ENCODE results near the gene FHOD3.

Gene FHOD3

DNA sequence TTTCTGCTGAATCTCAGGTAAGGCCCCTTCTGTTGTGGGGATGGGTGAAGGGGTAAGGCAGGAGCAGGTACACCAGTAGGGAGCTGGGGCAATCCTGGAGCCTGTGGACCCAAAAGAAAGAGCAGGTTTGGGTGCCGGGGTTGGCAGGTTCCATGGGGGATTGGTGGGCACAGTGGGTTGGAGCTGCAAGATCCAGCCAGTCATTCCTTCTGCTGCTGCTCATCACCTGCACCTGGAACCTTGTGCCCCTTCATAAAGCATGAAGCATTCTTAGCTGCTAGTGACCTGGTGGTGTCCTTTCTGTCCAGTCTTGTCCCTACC is 24.9 kb downstream of the FHOD3 start:
- TF ChIP-seq GATA2 (IDR thresholded peaks at IDR 0.05; ENCODE audit: low read depth, low read length) (no peak), GATA3 (IDR thresholded peaks at IDR 0.05; ENCODE audit: low read depth, low read length) (no peak)

DNA sequence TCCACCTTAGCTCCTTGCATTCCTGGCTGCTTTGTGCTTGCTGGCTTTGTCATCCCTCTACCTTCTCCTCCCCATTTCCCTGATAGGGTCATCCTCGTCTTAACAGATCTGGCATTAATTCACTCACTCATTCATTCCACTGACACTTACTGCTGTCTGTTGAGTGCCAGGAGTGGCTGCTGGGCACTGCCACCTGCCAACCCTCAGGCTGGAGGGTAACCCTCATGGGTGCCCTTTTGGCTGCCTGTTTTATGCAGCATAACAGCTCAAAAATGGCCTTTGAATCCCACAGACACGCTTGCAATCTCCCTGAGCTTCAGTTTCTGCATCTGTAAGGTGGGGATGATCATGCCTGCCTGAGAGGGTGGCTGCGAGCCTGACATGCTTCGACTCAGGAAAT is 25.2 kb downstream of the FHOD3 start:
- TF ChIP-seq GATA3 (IDR thresholded peaks at IDR 0.05; ENCODE audit: low read depth, low read length) (no peak), GATA2 (IDR thresholded peaks at IDR 0.05; ENCODE audit: low read depth, low read length) (no peak)

DNA sequence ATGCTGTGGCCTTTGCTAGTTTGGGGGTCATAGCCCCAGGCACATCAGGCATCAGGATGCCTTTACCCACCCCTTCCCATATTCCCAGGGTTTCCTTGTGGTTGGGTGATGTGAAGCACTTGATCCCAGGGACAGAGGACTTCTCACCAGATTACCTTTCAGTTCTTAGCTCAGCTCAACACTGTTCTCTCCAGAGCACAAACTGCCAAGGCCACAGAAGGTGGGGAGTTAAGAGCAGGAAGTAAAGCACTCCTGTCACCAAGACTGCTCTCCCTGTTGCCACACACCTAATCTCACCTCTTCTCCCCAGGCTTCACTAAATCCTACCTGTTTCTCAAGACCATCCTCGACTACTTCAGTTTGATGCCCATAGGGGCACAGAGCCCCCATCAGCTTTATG is 25.9 kb downstream of the FHOD3 start:
- no peak for TF ChIP-seq GATA3 (IDR thresholded peaks at IDR 0.05; ENCODE audit: low read depth, low read length)
- TF ChIP-seq GATA2 (IDR thresholded peaks at IDR 0.05; ENCODE audit: low read depth, low read length), result no peak

DNA sequence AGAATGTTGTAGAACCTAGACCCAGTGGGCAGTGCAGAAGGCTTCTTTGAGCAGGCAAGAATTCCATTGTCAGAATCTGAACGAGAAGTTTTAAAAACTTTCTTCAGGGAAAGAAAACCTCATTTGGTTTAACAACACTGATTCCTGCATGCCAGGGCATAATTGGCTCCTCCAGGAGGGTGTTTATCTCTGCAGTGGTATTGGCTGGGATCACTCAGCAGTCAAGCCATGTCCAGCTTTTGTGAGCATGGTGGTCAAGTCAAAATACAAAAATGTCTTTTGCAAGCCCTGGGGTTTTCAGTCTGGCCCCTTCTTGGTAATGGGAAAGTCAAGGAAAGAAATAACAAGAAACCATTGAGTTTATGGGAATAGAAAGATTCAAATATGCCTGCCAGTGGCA is 28.3 kb downstream of the FHOD3 start:
- TF ChIP-seq GATA2 (IDR thresholded peaks at IDR 0.05; ENCODE audit: low read depth, low read length) (no peak), GATA3 (IDR thresholded peaks at IDR 0.05; ENCODE audit: low read depth, low read length) (no peak)

DNA sequence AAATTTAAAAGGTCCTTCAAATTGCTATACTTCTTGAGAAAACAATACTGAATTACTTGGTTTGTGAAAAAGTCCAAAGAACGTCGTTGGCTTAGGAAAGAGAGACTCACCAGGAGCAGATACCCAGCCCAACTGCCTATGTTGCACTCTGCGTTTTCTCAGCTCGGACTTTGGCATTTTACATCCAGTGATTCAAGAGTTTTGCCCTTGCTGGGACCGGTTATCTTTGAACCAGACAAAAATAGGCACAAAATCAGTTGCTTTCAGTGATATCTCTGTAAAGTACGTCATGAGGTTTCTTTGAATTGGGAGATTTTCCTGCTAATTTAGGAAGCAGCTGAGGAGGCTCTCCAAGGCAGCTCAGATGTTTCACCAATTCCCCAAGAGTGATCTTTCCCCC is 29.3 kb downstream of the FHOD3 start:
- TF ChIP-seq GATA2 (IDR thresholded peaks at IDR 0.05; ENCODE audit: low read depth, low read length), result no peak
- TF ChIP-seq GATA3 (IDR thresholded peaks at IDR 0.05; ENCODE audit: low read depth, low read length), result no peak

DNA sequence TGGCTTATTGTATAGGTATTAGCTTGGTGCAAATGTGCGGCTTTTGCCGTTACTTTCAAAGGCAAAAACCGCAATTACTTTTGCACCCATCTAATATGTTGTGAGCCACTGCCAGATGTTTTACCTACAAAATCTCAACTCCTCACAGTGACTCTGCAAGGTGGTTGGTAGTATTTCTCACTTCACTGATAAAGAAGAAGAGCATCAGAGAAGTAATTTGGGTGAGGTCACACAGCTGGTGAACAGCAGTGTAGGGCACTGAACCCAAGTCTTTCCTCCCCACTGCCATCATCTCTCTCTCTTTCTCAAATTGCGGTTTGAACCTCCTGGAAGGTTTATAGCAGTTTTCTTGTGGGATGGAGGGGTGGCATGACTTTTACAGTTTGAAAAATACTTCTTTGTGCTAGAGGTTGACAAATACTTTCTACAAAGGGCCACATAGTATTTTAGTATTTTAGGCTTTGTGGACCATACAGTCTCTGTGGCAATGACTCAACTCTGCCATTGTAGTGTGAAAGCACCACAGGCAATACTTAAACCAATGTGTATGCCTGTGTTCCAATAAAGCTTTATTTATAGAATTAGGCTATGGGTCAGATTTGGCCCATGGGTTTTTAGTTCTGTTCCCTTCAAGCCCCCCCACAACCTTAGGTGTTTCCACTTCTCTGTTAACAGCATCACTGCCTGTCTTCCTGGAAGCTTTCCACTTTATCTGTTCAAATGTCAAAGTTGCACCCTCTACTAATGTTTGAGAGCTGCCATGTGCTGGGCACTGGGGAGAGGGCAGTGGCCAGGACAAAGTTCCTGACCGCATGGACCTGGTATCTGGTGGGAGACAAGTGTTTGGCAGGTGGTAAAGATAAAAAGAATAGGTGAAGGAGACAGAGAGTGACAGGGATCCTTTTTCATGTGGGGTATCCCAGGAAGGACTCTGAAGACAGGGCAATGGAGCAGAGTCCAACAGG is 30.1 kb downstream of the FHOD3 start:
- TF ChIP-seq GATA2 (IDR thresholded peaks at IDR 0.05; ENCODE audit: low read depth, low read length) (no peak), GATA3 (IDR thresholded peaks at IDR 0.05; ENCODE audit: low read depth, low read length) (no peak)

DNA sequence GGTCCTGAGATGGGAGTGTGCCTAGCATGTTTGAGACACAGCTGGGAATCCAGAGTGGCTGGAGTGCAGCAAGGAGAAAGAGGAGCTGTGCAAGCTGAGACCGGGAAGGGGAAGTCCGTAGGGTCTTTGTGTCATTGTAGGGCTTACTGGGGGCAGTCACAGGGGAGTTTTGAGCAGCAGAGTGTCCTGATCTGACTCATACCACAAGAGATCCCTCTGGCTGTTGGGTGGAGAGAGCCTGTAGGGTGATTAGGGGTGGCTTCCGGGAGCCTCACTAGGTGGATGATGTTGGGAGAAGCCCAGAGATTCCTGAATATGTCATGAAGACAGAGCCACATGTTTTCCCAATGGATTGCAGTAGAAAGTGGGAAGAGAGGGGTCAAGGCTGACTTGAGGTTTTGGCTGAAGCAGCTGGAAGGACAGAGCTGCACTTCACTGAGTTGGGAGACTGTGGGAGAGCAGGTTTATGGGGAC is 30.9 kb downstream of the FHOD3 start:
- TF ChIP-seq GATA3 (IDR thresholded peaks at IDR 0.05; ENCODE audit: low read depth, low read length), result no peak

DNA sequence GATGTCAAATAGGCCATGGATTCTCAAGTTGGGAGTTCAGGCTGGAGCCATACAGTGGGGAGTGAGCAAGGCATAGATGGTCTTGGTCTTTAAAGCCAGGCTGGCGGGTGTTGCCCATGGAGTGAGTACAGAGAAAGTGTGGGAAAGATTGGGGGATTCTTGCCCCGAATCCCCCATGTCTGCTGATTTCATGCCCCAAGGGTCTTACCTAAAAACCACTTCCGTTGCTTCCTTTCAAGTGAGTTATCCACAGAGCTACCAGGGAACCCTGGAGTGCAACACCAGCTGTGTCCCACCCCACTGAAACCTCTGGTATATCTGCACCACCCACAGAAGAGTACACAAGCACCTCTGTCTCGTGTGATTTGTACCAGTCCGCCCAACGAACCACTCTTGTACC is 31.4 kb downstream of the FHOD3 start:
- TF ChIP-seq GATA3 (IDR thresholded peaks at IDR 0.05; ENCODE audit: low read depth, low read length) (no peak), GATA2 (IDR thresholded peaks at IDR 0.05; ENCODE audit: low read depth, low read length) (no peak)

DNA sequence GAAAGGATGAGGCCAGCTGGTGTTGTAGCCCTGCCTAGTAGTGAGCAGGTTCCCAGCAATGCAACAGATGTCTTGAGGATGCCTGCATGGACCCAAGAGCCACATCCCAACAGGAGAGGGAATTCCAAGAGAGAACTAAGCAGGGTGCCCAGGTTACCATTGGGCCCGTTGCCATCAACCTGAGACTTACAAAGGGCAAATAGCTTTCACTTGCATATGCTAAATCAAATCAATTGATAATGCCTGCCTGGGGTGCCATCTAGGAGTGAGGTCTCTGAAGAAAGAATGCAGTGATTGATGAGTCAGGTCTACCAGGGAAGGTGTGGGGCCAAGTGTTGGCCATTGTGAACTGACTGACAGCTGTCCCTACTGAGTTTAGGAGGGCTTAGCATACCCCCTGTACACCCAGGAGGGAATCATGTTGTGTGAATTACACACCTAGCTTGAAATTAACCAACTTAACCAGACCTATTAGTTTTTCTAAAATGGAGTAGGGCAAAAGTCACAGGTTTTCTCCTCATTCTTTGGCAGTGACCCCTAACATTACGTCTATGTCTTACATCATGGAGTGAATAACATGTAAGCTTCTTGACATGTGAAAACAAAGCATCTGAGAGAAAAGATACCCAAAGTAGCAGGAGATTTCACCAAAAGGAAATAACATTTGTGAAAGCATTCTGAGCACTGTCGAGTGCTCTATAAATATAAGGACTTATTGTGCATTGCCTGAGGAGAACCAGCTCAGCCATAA is 32.3 kb downstream of the FHOD3 start:
- TF ChIP-seq GATA3 (IDR thresholded peaks at IDR 0.05; ENCODE audit: low read depth, low read length), result no peak
- no peak for TF ChIP-seq GATA2 (IDR thresholded peaks at IDR 0.05; ENCODE audit: low read depth, low read length)

DNA sequence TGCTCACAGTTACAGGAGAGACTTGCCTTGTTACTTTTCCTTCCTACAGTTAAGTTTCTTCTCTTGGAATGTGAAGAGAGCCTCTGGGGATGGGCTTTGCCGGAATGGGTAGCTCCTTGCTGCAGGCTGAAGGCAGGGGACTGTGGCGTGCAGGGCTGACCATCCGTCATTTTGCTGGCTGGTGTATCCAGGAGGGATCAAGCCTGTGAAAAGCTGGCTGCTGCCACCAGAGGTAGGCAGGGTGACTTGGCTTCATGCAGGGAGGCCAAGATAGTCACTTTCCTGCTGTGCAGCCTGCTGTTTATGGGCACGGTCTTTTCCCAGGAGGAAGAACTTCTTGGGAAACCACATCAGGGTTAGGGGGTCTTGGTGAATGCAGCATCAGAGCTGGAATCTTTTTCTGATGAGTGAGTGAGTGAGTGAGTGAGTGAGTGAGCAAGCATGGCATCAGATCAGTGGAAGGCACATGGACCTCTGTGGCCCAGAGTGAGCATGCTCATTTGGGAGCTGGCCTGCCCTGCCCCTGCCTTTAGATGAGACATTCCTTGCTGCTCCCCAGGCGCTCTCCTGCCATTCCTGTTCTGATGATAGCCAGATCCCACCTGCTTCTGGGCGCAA is 33.0 kb downstream of the FHOD3 start:
- TF ChIP-seq GATA2 (IDR thresholded peaks at IDR 0.05; ENCODE audit: low read depth, low read length) (no peak), GATA3 (IDR thresholded peaks at IDR 0.05; ENCODE audit: low read depth, low read length) (no peak)

DNA sequence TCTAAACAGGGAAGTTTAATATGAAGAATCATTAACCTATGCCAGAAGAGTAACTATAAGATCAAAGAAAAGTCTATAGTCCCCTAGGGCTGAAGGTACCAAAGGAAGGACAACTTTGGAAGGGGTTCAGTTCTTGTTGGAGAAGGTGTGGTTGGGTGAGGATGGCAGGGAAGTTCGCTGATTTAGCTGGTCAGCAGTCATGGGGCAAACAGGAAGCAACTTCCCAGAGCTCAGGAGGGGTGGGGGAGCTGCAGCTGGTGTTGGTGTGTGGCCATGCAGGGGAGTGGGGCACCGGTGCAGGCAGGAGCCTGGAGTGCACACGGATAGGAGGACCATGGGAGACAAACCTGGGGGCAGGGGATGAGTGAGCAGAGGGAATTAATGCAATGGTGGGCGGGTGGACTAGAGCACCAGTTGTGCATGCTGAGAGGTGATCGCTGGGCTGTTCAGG is 34.0 kb downstream of the FHOD3 start:
- TF ChIP-seq GATA2 (IDR thresholded peaks at IDR 0.05; ENCODE audit: low read depth, low read length) (no peak), GATA3 (IDR thresholded peaks at IDR 0.05; ENCODE audit: low read depth, low read length) (no peak)

DNA sequence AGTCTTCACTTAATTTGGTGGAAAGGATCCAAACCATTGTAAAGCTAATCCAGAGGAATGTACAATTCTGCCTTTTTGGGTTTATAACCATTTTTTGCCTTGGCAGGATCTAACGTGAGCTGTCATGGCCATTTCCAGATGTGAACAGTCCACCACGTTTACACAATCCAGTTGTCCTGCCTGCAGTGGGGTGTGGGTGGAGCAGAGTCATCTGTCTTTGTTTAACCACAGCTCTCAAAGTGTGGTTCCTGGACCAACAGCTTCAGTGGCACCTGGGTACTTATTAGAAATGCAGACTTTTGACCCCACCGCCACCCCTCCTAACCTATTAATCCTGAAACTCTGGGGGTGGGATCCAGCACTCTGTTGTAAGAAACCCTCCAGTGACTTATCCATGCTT is 35.9 kb downstream of the FHOD3 start:
- TF ChIP-seq GATA3 (IDR thresholded peaks at IDR 0.05; ENCODE audit: low read depth, low read length) (no peak), GATA2 (IDR thresholded peaks at IDR 0.05; ENCODE audit: low read depth, low read length) (no peak)

DNA sequence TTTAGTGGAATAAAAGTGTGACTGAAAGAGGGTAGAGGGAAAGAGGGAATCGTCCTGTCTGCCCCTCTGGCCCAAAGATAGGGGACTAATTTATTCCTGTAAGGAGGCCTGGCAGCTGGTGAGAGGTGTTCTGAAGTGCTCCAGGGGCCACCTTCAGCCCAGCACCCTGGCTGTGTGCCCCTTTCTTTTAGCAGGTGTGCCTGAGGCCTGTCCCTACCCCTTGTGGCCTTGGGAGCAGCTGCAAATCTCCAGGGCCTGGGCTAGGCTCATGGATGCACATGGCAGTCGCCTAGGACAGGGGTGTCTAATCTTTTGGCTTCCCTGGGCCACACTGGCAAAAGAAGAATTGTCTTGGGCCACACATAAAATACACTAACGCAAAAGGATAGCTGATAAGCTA is 37.3 kb downstream of the FHOD3 start:
- TF ChIP-seq GATA3 (IDR thresholded peaks at IDR 0.05; ENCODE audit: low read depth, low read length), result no peak

DNA sequence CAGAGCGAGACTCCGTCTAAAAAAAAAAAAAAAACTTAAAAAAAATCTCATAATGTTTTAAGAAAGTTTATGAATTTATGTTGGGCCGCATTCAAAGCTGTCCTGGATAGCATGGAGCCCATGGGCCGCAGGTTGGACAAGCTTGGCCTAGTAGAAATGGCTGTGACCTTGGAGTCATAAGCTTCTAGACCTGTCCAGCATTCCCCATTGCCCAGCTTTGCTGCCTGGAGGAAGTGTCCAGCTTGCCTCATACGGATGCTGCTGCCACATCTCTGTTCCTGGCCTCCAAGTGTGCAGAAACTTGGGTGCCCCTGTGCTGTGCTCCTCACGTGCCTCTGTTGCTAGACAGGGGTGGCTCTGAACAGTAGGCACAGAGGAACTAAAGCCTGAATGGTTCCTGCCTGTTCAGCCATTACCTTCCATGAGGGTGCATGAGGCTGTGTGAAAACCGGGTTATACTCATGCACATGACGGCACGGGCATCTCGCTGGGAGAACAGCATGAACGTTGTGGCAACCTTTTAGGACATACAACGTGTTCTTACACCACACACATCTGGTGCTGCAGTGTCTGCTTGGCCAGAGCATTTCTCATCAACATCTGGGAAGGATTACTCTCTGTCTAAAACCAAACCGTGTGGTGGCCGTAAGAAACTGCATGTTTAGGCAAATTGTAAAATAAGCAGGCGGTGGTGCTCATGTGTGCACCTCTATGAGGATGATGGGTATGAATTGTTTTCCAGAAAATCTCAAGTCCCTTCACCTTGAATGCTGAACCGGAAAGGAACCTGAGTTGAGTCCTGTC is 38.2 kb downstream of the FHOD3 start:
- no peak for TF ChIP-seq GATA3 (IDR thresholded peaks at IDR 0.05; ENCODE audit: low read depth, low read length)
- no peak for TF ChIP-seq GATA2 (IDR thresholded peaks at IDR 0.05; ENCODE audit: low read depth, low read length)

All from SH-SY5Y (cell line).